A673 (cell line): ENCODE measurements around the gene MAP3K8.

ENCODE experiments used
- CTCF ChIP-seq: fragments of 300-800, 200-600 bp; sonication (generic); conservative IDR thresholded peaks from 2 replicates; pipeline ENCODE4 v1.5.1; 2017; ENCODE audit warnings: low read depth, mild to moderate bottlenecking, antibody characterized with exemption, low read length, moderate library complexity, mixed read lengths
- EZH2 ChIP-seq: fragments of 200-600 bp; sonication (generic); IDR thresholded peaks from 2 replicates; pipeline ENCODE4 v1.6.1; 2017; ENCODE audit warnings: borderline replicate concordance, low read depth, mild to moderate bottlenecking, mixed read lengths, antibody characterized with exemption, low read length; ENCODE audit not compliant: poor library complexity, severe bottlenecking

- TF ChIP-seq CTCF: no peak
- TF ChIP-seq EZH2: no peak
Measured at GRCh38 chr10:30412901-30413300, 21.1 kb upstream of the MAP3K8 start.
